T-cell (primary cell): ENCODE data around the gene FOXN3. TPM values are rescaled to one million over a fixed set of nuclear protein-coding genes. Genes with fewer than 3 reads are reported as not detected.

ENCODE experiments used
- ATAC-seq, 4 experiments: fragments of 200-7000 bp in 3 of 4; fragments of 150-1000 bp in 1 of 4; cut with Tn5 transposase; replicated peaks in 1 of 4; 1 replicate in 3 of 4; 2 replicates in 1 of 4; pipeline ENCODE4 v1.10.0; 2021; ENCODE audit warnings: moderate library complexity in 3 of 4, mild to moderate bottlenecking in 2 of 4, moderate number of reproducible peaks in 1 of 4
- CTCF ChIA-PET, 2 donors: fragments of 300-600 bp; sonication (Branson Sonifier 250); formaldehyde crosslinking; loops; one replicate each; lab custom pipeline; 2022; ENCODE audit warnings: antibody characterized with exemption in 2 of 2; lab: Charles Lee
- POLR2A ChIA-PET, 2 donors: fragments of 300-600 bp; sonication (Branson Sonifier 250); formaldehyde crosslinking; loops; one replicate each; lab custom pipeline; 2022; ENCODE audit warnings: antibody characterized with exemption in 2 of 2; lab: Charles Lee
- DNase-seq, 35 experiments: peaks; one replicate each; pipeline versions ENCODE4 v3.0.0 to v3.0.0-alpha.2; 2013 to 2023
- H3K27ac ChIP-seq: one replicate; pipeline ENCODE4 v1.5.1; 2013; ENCODE audit warnings: low read length
- H3K27me3 ChIP-seq, 2 experiments: replicated peaks in 1 of 2; 1 replicate in 1 of 2; 2 replicates in 1 of 2; pipeline versions ENCODE4 v1.6.1 to v1.7.0; 2013; ENCODE audit warnings: low read length in 1 of 2, mixed read lengths in 1 of 2; ENCODE audit not compliant: control insufficient read depth in 2 of 2, insufficient read depth in 2 of 2; ENCODE audit errors: extremely low read depth in 1 of 2
- H3K36me3 ChIP-seq, 2 donors: 1 replicate in 1 of 2; 2 replicates in 1 of 2; pipeline versions ENCODE4 v1.6.1 to v1.7.0; 2013; ENCODE audit warnings: low read length in 1 of 2; ENCODE audit not compliant: control insufficient read depth in 2 of 2, insufficient read depth in 1 of 2; ENCODE audit errors: extremely low read depth in 1 of 2
- H3K4me1 ChIP-seq, 2 experiments: 1 replicate in 1 of 2; 2 replicates in 1 of 2; pipeline versions ENCODE4 v1.6.1 to v1.7.0; 2013; ENCODE audit warnings: low read length in 2 of 2, mixed read lengths in 1 of 2; ENCODE audit not compliant: insufficient read depth in 2 of 2, control insufficient read depth in 1 of 2; ENCODE audit errors: extremely low read depth in 1 of 2
- H3K4me3 ChIP-seq, 2 donors: 1 replicate in 1 of 2; 2 replicates in 1 of 2; pipeline versions ENCODE4 v1.5.1 to v1.7.0; 2013; ENCODE audit warnings: mild to moderate bottlenecking in 2 of 2, low read length in 1 of 2, moderate library complexity in 1 of 2; ENCODE audit not compliant: control insufficient read depth in 1 of 2; ENCODE audit errors: extremely low read depth in 1 of 2
- H3K9me3 ChIP-seq: 2 replicates; pipeline ENCODE4 v1.7.0; 2013
- H3K27ac Mint-ChIP-seq, 2 donors: one replicate each; pipeline ENCODE4 v1.8.0; 2020 to 2021; ENCODE audit warnings: mild to moderate bottlenecking in 2 of 2, mixed read lengths in 2 of 2
- H3K27me3 Mint-ChIP-seq, 2 donors: one replicate each; pipeline ENCODE4 v1.8.0; 2021 to 2022; ENCODE audit warnings: mixed read lengths in 2 of 2
- H3K36me3 Mint-ChIP-seq: one replicate; pipeline ENCODE4 v1.8.0; 2021; ENCODE audit warnings: mixed read lengths
- H3K4me1 Mint-ChIP-seq, 3 donors: one replicate each; pipeline ENCODE4 v1.8.0; 2020 to 2022; ENCODE audit warnings: mixed read lengths in 3 of 3, mild to moderate bottlenecking in 1 of 3
- H3K4me3 Mint-ChIP-seq, 3 donors: one replicate each; pipeline ENCODE4 v1.8.0; 2020 to 2022; ENCODE audit warnings: mild to moderate bottlenecking in 3 of 3, mixed read lengths in 3 of 3, moderate library complexity in 3 of 3
- H3K9me3 Mint-ChIP-seq, 3 donors: one replicate each; pipeline ENCODE4 v1.8.0; 2020 to 2022; ENCODE audit warnings: mixed read lengths in 3 of 3
- WGBS: methylation state at CpG from one replicate; pipeline ENCODE4 v1.1.5; 2013; ENCODE audit warnings: missing lambda C conversion rate; ENCODE audit not compliant: insufficient coverage; 5-methylcytosine and 5-hydroxymethylcytosine counted together
- total RNA-seq, 35 experiments: library from RNA in 6 of 35; stranded (reverse) in 6 of 35; fragments of 120-200 nt in 1 of 35; gene quantifications; one replicate each; pipeline versions ENCODE4 v1.2.1 to v1.2.4 and lab custom pipeline; 2013 to 2026

FOXN3 gene
- total RNA-seq, 5 donors from 2014 or later (not counting 1 experiment from before 2014, with no cell fraction given), result 92.8 to 176 (median 103) TPM

GRCh38 chr14:89288114-89288513 is 128.9 kb downstream of the FOXN3 start:
- Histone ChIP-seq H3K36me3 (peaks cover 5% of the 10 kb centered on the region in 2 donors), H3K9me3 (no peaks in the 10 kb centered on the region), H3K27ac (no peak overlapping the region), H3K4me3 (no peak overlapping the region), H3K4me1 (peaks cover 0 to 15% of the 10 kb centered on the region in 2 experiments), H3K27me3 (no peaks in the 10 kb centered on the region)
- no peaks in the 10 kb centered on the region for H3K27me3 Mint-ChIP-seq
- WGBS, result no CpG with 5 or more reads among the region's 3 CpGs
- DNase-seq, result no peak
- ATAC-seq, result no peak
- H3K36me3 Mint-ChIP-seq, result peaks cover 39% of the 10 kb centered on the region
- no peak overlapping the region for H3K4me3 Mint-ChIP-seq
- POLR2A ChIA-PET, result interaction anchor here in 1 of 2 donors (0.6 kb wide), 1 partner anchor 1027 kb away, joined by 3 read pairs; no protein-coding TSS in a partner anchor
- H3K9me3 Mint-ChIP-seq, result no peaks in the 10 kb centered on the region
- CTCF ChIA-PET, result interaction anchor here in 1 of 2 donors (1.3 kb wide), 1 partner anchor 61 kb away, joined by 5 read pairs; no protein-coding TSS in a partner anchor
- no peak overlapping the region for H3K27ac Mint-ChIP-seq
- H3K4me1 Mint-ChIP-seq, result peaks cover 58 to 62% (median 61%) of the 10 kb centered on the region in 3 donors

GRCh38 chr14:89284333-89285058 is 132.5 kb downstream of the FOXN3 start:
- no peaks in the 10 kb centered on the region for H3K9me3 Mint-ChIP-seq
- DNase-seq (no peak), ATAC-seq (no peak)
- peaks cover 42 to 54% (median 50%) of the 10 kb centered on the region in 3 donors for H3K4me1 Mint-ChIP-seq
- WGBS, result 88% methylated on average over 10 of the region's 13 CpGs
- no peak overlapping the region for H3K27ac ChIP-seq
- H3K36me3 Mint-ChIP-seq, result peaks cover 29% of the 10 kb centered on the region
- ChIA-PET POLR2A (interaction anchor here in 1 of 2 donors (0.6 kb wide), 1 partner anchor 78 kb away, joined by 3 read pairs; no protein-coding TSS in a partner anchor), CTCF (no interaction called here)
- H3K27ac Mint-ChIP-seq, result no peak overlapping the region
- no peaks in the 10 kb centered on the region for H3K27me3 ChIP-seq
- H3K27me3 Mint-ChIP-seq, result no peaks in the 10 kb centered on the region
- no peaks in the 10 kb centered on the region for H3K9me3 ChIP-seq
- peaks cover 0 to 13% of the 10 kb centered on the region in 2 donors for H3K36me3 ChIP-seq
- H3K4me3 ChIP-seq, result no peak overlapping the region
- H3K4me3 Mint-ChIP-seq, result no peak overlapping the region
- H3K4me1 ChIP-seq, result peaks cover 0 to 12% of the 10 kb centered on the region in 2 experiments

GRCh38 chr14:89283327-89284060 is 133.5 kb downstream of the FOXN3 start:
- no peak overlapping the region for H3K27ac ChIP-seq
- H3K27me3 ChIP-seq, result no peaks in the 10 kb centered on the region
- H3K4me1 ChIP-seq, result peaks cover 0 to 12% of the 10 kb centered on the region in 2 experiments
- H3K27me3 Mint-ChIP-seq, result no peaks in the 10 kb centered on the region
- DNase-seq, result peak in 7 of 35 experiments; percentile 2 to 27 (median 9)
- peaks cover 36% of the 10 kb centered on the region for H3K36me3 Mint-ChIP-seq
- ChIA-PET POLR2A (no interaction called here), CTCF (interaction anchor here in 1 of 2 donors (1.1 kb wide), 1 partner anchor 90 kb away, joined by 6 read pairs; no protein-coding TSS in a partner anchor)
- peaks cover 51 to 60% (median 59%) of the 10 kb centered on the region in 3 donors for H3K4me1 Mint-ChIP-seq
- peaks cover 0 to 13% of the 10 kb centered on the region in 2 donors for H3K36me3 ChIP-seq
- WGBS, result 100% methylated on average over 1 of the region's 6 CpGs
- no peaks in the 10 kb centered on the region for H3K9me3 Mint-ChIP-seq
- H3K9me3 ChIP-seq, result no peaks in the 10 kb centered on the region
- H3K4me3 ChIP-seq, result no peak overlapping the region
- no peak overlapping the region for H3K27ac Mint-ChIP-seq
- ATAC-seq, result peak in 3 of 4 experiments; percentile 51 to 56 (median 53)
- H3K4me3 Mint-ChIP-seq, result no peak overlapping the region

DNA sequence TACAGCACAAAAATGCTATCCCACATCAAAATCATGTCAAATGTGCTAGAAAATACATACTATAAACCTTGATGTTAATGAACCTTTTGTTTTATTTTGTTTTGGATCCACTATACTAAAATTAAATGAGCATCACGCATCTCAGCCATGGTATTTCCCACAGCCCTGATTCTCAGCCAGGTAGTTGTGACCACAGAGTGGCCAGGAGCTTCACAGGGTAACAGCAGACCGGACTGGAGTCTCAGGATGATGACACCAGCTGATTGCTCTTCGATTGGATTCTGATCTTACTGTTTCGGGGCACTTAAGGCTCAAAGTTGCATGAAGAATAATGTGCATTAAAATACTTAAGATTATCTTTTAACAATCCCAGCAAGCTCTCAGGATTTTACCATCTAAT is 134.8 kb downstream of the FOXN3 start:
- CTCF ChIA-PET, result interaction anchor here in 1 of 2 donors (1.1 kb wide), 1 partner anchor 89 kb away, joined by 6 read pairs; no protein-coding TSS in a partner anchor
- Mint-ChIP-seq H3K36me3 (peaks cover 35% of the 10 kb centered on the region), H3K27me3 (no peaks in the 10 kb centered on the region), H3K9me3 (no peaks in the 10 kb centered on the region), H3K4me3 (no peak overlapping the region), H3K27ac (no peak overlapping the region), H3K4me1 (peaks cover 60 to 67% (median 65%) of the 10 kb centered on the region in 3 donors)
- no peaks in the 10 kb centered on the region for H3K9me3 ChIP-seq
- no peak overlapping the region for H3K27ac ChIP-seq
- peaks cover 0 to 12% of the 10 kb centered on the region in 2 experiments for H3K4me1 ChIP-seq
- 100% methylated on average over 1 of the region's 4 CpGs for WGBS
- H3K4me3 ChIP-seq, result no peak overlapping the region
- H3K36me3 ChIP-seq, result peaks cover 0 to 14% of the 10 kb centered on the region in 2 donors
- H3K27me3 ChIP-seq, result no peaks in the 10 kb centered on the region
- no peak for DNase-seq
- POLR2A ChIA-PET, result no interaction called here
- no peak for ATAC-seq

DNA sequence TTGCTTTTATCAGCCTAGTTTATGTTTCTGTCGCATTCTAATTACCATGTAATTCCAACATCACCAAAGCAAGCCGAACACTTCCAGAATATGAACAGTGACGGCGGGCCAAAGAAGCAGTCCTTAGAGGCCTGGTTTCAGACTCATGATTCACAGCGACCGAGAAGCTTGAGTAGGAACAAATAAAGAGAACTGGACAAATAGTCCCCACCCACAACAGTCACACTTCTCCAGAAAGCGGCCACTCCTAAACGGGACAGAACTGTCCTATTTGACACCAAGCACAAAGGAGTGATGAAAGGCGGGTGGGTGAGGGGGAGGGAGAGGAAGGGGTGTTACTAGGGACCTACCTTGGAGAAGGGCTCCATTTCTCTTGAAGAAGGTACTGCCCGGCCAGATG is 136.4 kb downstream of the FOXN3 start:
- Histone ChIP-seq H3K4me3 (no peak overlapping the region), H3K27me3 (no peaks in the 10 kb centered on the region), H3K9me3 (no peaks in the 10 kb centered on the region), H3K27ac (no peak overlapping the region), H3K36me3 (peaks cover 0 to 14% of the 10 kb centered on the region in 2 donors), H3K4me1 (peaks cover 0 to 23% of the 10 kb centered on the region in 2 experiments)
- Mint-ChIP-seq H3K27me3 (no peaks in the 10 kb centered on the region), H3K36me3 (peaks cover 40% of the 10 kb centered on the region), H3K9me3 (no peaks in the 10 kb centered on the region), H3K4me3 (no peak overlapping the region), H3K4me1 (peaks cover 69 to 73% (median 71%) of the 10 kb centered on the region in 3 donors), H3K27ac (no peak overlapping the region)
- ChIA-PET POLR2A (interaction anchor here (0.5 to 0.6 kb wide), 2 partner anchors 34 to 103 kb away, joined by 3 to 6 read pairs; no protein-coding TSS in a partner anchor), CTCF (interaction anchor here in 1 of 2 donors (0.5 kb wide), 1 partner anchor 72 kb away, joined by 3 read pairs; no protein-coding TSS in a partner anchor)
- WGBS, result no CpG with 5 or more reads among the region's 10 CpGs
- DNase-seq (no peak), ATAC-seq (no peak)
